ENCODE data around the gene B4GALNT4. TPM values are rescaled to one million over a fixed set of nuclear protein-coding genes. Genes with fewer than 3 reads are reported as not detected.
A peak's percentile ranks its signal among the peaks of the same experiment; 100 is the strongest.

The B4GALNT4 gene
- total and polyA plus RNA-seq, 2 experiments from 2014 or later, result 2.3 to 16.5 TPM

DNA sequence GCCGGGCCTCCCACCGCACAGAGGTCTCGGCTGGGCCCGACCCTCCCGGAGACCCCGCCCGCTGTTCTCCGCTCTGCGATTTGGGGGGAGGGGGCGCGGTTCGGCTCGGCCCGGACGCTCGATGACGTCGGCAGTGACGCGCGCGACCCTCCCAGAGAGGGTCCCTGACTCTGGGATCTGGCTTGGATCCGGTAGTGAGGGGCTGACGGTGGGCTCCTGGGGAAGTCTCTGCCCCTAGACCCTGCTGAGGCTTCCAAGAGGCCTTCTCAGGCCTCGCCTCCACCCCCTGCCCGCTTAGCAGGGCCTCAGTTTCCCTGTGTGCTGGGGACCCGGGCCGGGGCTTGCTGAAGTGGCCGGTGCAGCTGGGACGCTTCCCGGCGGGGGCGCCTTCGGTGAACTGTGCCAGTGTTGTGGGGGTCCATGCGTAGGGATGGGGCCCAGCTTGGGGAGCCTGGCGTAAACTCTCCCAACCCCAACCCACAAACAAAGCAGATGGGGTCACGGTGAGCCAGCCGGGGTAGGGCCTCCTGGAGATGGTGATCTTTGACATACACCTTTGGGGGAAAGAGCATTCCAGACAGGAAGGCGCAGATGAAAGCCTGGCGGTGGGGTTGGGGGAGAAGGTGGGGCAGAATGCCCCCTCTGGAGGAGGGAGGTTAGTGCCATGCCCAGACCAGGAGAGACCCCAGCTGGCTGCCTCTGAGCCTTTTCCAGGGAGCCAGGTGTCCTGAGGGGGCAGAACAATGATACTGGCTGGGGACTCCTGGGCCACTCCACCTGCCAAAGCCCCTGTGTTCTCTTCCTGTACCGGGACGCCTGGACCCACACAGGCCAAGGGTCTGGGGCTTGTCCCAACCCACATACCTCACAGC is 1.0 kb downstream of the B4GALNT4 start:
- H3K4me3 ChIP-seq, result peak overlapping the region; percentile 64

DNA sequence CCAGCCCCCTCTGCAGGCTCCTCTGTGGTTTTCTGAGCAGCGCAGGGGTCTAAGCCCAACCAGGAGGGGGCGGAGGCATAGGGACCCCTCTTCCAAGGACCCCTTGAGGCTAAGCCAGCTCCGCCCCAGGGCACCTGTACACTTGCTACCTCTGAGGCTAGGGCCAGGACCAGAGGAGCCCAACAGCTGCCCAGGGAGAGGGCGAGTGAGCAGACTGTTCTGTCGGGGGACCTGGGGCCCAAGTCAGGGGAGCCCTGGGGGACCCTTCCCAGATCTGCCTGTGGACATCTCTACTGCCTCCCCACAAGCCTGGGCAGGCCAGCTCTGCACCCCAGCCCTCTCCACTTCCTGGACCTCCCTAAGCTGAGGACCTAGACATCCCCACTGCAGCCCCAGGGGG is 1.8 kb downstream of the B4GALNT4 start:
- no peak overlapping the region for H3K4me3 ChIP-seq
- in situ Hi-C loops (cut with MboI), result no loop called here
- 74 to 89% methylated on average over 5 of the region's 5 CpGs for WGBS, 2 experiments (ENCODE audit: low coverage in 1 of 2, low lambda C conversion rate in 2 of 2, missing lambda C conversion rate in 2 of 2)

More for the DNA sequence above, 1.0 kb downstream of the B4GALNT4 start:
- Histone ChIP-seq H3K4me1 (ENCODE audit: insufficient read depth) (no peaks in the 10 kb centered on the region), H3K79me2 (ENCODE audit: insufficient read depth) (no peaks in the 10 kb centered on the region), H3K9me2 (ENCODE audit: insufficient read depth) (no peaks in the 10 kb centered on the region), H3K9ac (peak overlapping the region; percentile 55), H3K27ac (no peak overlapping the region), H2AFZ (no peak overlapping the region), H3K27me3 (replicated peaks; ENCODE audit: insufficient read depth) (peaks cover 13% of the 10 kb centered on the region), H3K9me3 (ENCODE audit: low read depth) (no peaks in the 10 kb centered on the region), H3F3A (ENCODE audit: insufficient read depth) (no peaks in the 10 kb centered on the region), H3K4me2 (ENCODE audit: unreplicated experiment) (peak overlapping the region; percentile 61), H4K20me1 (ENCODE audit: insufficient read depth) (no peaks in the 10 kb centered on the region), H3K36me3 (ENCODE audit: low read depth) (no peaks in the 10 kb centered on the region)
- TF ChIP-seq EZH2 (IDR thresholded peaks at IDR 0.05; ENCODE audit: insufficient read depth, poor library complexity, severe bottlenecking), result no peak
- no peak for TF ChIP-seq EZH2phosphoT487 (IDR thresholded peaks at IDR 0.05; ENCODE audit: insufficient read depth, low read depth)
- 20 to 36% methylated on average over 26 to 38 of the region's 42 CpGs for WGBS, 2 experiments (ENCODE audit: low coverage in 1 of 2, low lambda C conversion rate in 2 of 2, missing lambda C conversion rate in 2 of 2)
- in situ Hi-C loops (cut with MboI), result no loop called here
- DNase-seq, result no peak

DNA sequence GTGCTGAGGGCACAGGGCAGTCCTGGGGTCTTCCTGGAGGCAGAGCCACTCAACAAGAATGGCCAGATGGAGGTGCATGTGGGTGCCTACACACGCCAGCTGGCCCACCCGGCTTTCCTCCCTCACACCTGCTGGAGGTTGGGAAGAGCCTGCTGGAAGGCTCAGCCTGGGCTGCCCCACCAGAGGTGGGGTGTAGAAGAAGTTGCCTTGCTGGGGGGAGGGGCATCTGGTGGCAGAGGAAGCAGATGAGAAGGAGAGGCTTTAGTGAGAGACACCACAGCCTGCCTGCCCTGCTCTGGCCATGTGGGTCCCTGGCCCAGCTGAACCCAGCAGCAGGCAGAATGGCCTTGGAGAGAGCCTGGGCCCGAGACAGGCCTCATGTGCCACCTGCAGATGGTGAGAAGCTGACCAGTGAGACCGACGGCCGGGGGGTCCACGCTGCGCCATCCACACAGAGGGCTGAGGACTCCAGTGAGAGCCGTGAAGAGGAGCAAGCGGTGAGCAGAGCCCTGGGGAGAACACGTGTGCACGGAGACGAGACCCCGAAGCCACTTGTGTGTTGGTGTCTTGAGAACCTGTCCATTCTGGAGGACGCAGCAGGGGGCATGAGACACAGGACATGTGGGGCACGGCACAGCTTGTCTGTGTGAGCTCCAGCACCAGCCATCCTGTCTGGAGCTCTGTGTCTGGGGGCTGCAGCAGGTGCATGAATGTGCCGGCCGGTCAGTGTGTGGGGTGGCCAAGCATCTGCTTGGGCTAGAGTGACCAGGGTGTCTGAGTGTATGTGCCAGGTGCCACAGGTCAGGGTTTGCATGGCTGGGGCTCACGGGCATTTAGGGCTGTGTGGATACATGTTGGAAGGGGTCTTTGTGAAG is 2.7 kb downstream of the B4GALNT4 start:
- WGBS, 2 experiments (ENCODE audit: low coverage in 1 of 2, low lambda C conversion rate in 2 of 2, missing lambda C conversion rate in 2 of 2), result 70 to 71% methylated on average over 19 of the region's 19 CpGs
- no peak for DNase-seq

More for the DNA sequence above, 1.8 kb downstream of the B4GALNT4 start:
- Histone ChIP-seq H2AFZ (no peak overlapping the region), H3K79me2 (ENCODE audit: insufficient read depth) (no peaks in the 10 kb centered on the region), H3K9me2 (ENCODE audit: insufficient read depth) (no peaks in the 10 kb centered on the region), H3K27me3 (replicated peaks; ENCODE audit: insufficient read depth) (peaks cover 13% of the 10 kb centered on the region), H3K4me2 (ENCODE audit: unreplicated experiment) (no peak overlapping the region), H3K9me3 (ENCODE audit: low read depth) (no peaks in the 10 kb centered on the region), H3K27ac (no peak overlapping the region), H4K20me1 (ENCODE audit: insufficient read depth) (no peaks in the 10 kb centered on the region), H3K4me1 (ENCODE audit: insufficient read depth) (no peaks in the 10 kb centered on the region), H3F3A (ENCODE audit: insufficient read depth) (no peaks in the 10 kb centered on the region), H3K9ac (no peak overlapping the region), H3K36me3 (ENCODE audit: low read depth) (no peaks in the 10 kb centered on the region)
- DNase-seq, result no peak
- TF ChIP-seq EZH2 (IDR thresholded peaks at IDR 0.05; ENCODE audit: insufficient read depth, poor library complexity, severe bottlenecking) (no peak), EZH2phosphoT487 (IDR thresholded peaks at IDR 0.05; ENCODE audit: insufficient read depth, low read depth) (no peak)

More for the DNA sequence above, 2.7 kb downstream of the B4GALNT4 start:
- no peak for TF ChIP-seq EZH2 (IDR thresholded peaks at IDR 0.05; ENCODE audit: insufficient read depth, poor library complexity, severe bottlenecking)
- TF ChIP-seq EZH2phosphoT487 (IDR thresholded peaks at IDR 0.05; ENCODE audit: insufficient read depth, low read depth), result no peak
- Histone ChIP-seq H2AFZ (no peak overlapping the region), H3F3A (ENCODE audit: insufficient read depth) (no peaks in the 10 kb centered on the region), H3K27ac (no peak overlapping the region), H3K4me2 (ENCODE audit: unreplicated experiment) (no peak overlapping the region), H4K20me1 (ENCODE audit: insufficient read depth) (no peaks in the 10 kb centered on the region), H3K4me3 (no peak overlapping the region), H3K9me3 (ENCODE audit: low read depth) (no peaks in the 10 kb centered on the region), H3K36me3 (ENCODE audit: low read depth) (no peaks in the 10 kb centered on the region), H3K9ac (no peak overlapping the region), H3K79me2 (ENCODE audit: insufficient read depth) (no peaks in the 10 kb centered on the region), H3K9me2 (ENCODE audit: insufficient read depth) (no peaks in the 10 kb centered on the region), H3K27me3 (replicated peaks; ENCODE audit: insufficient read depth) (peaks cover 13% of the 10 kb centered on the region), H3K4me1 (ENCODE audit: insufficient read depth) (no peaks in the 10 kb centered on the region)
- in situ Hi-C loops (cut with MboI), result no loop called here
